Activated CD8-positive, alpha-beta memory T cell treated with anti-CD3 and anti-CD28 coated beads, Interleukin-2, amount 50 U/mL, for 4 hours (primary cell): ENCODE measurements around the gene SMIM14.
"Not testable (repeated sequence)": the region's sequence is repeated elsewhere in the genome, so short reads cannot be mapped to it uniquely, and the experiment has no call there.

ENCODE experiments used
- DNase-seq: peaks from one replicate; pipeline ENCODE4 v3.0.0-alpha.2; 2020

The SMIM14 gene

GRCh38 chr4:39591290-39591689 is 47.4 kb downstream of the SMIM14 start:
- DNase-seq, result no peak

GRCh38 chr4:39587881-39588280 is 50.8 kb downstream of the SMIM14 start:
- DNase-seq, result no peak

- DNase-seq, result no peak
Measured at GRCh38 chr4:39574946-39575345, 63.7 kb downstream of the SMIM14 start.

GRCh38 chr4:39571504-39571903 is 67.2 kb downstream of the SMIM14 start:
- no peak for DNase-seq

- no peak for DNase-seq
Measured at GRCh38 chr4:39571054-39571453, 67.6 kb downstream of the SMIM14 start.

- no peak for DNase-seq
Measured at GRCh38 chr4:39569209-39569608, 69.5 kb downstream of the SMIM14 start.

GRCh38 chr4:39568805-39569204 is 69.9 kb downstream of the SMIM14 start:
- DNase-seq, result no peak

- DNase-seq, result no peak
Measured at GRCh38 chr4:39565878-39566600, 72.6 kb downstream of the SMIM14 start.

GRCh38 chr4:39563346-39563847 is 75.3 kb downstream of the SMIM14 start:
- no peak for DNase-seq

- no peak for DNase-seq
Measured at GRCh38 chr4:39562792-39563191, 75.9 kb downstream of the SMIM14 start.

- DNase-seq, result no peak
Measured at GRCh38 chr4:39559626-39560025, 79.0 kb downstream of the SMIM14 start.

GRCh38 chr4:39555472-39555871 is 83.2 kb downstream of the SMIM14 start:
- DNase-seq, result no peak

GRCh38 chr4:39548425-39549067 is 90.1 kb downstream of the SMIM14 start:
- DNase-seq, result no peak

- no peak for DNase-seq
Measured at GRCh38 chr4:39544580-39545315, 93.9 kb downstream of the SMIM14 start.

- DNase-seq, result not testable (repeated sequence)
Measured at GRCh38 chr4:39544080-39544479, 94.6 kb downstream of the SMIM14 start.

GRCh38 chr4:39543034-39543433 is 95.6 kb downstream of the SMIM14 start:
- DNase-seq, result no peak

GRCh38 chr4:39542611-39543012 is 96.1 kb downstream of the SMIM14 start:
- DNase-seq, result no peak

GRCh38 chr4:39541987-39542610 is 96.6 kb downstream of the SMIM14 start:
- no peak for DNase-seq

GRCh38 chr4:39539089-39539611 is 99.5 kb downstream of the SMIM14 start:
- DNase-seq, result no peak

- DNase-seq, result no peak
Measured at GRCh38 chr4:39533541-39533940, 105.1 kb downstream of the SMIM14 start.

GRCh38 chr4:39532237-39532636 is 106.4 kb downstream of the SMIM14 start:
- not testable (repeated sequence) for DNase-seq

GRCh38 chr4:39530682-39531081 is 108.0 kb downstream of the SMIM14 start:
- no peak for DNase-seq

- no peak for DNase-seq
Measured at GRCh38 chr4:39529534-39529933, 109.1 kb downstream of the SMIM14 start.
